HEK293 (cell line): ENCODE data around the gene SLC2A4RG.

ENCODE experiments used
- CTCF ChIP-seq: fragments of 450-650 bp; formaldehyde crosslinking; IDR thresholded peaks from 2 replicates; pipeline ENCODE4 v1.5.1; 2016; ENCODE audit warnings: missing biosample characterization, missing genetic modification characterization
- HOXD13 ChIP-seq: sonication (generic); formaldehyde crosslinking; IDR thresholded peaks from 2 replicates; pipeline ENCODE4 v1.8.0; 2022; ENCODE audit warnings: missing genetic modification reagents, borderline replicate concordance
- KLF16 ChIP-seq: fragments of 450-650 bp; formaldehyde crosslinking; IDR thresholded peaks from 2 replicates; pipeline ENCODE4 v1.5.1; 2017; ENCODE audit warnings: missing biosample characterization, missing genetic modification characterization
- MEIS1 ChIP-seq: sonication (generic); formaldehyde crosslinking; IDR thresholded peaks from 2 replicates; pipeline ENCODE4 v1.8.1; 2022; ENCODE audit warnings: missing genetic modification reagents, mild to moderate bottlenecking, borderline replicate concordance
- MYNN ChIP-seq: fragments of 450-650 bp; formaldehyde crosslinking; IDR thresholded peaks from 2 replicates; pipeline ENCODE4 v1.5.1; 2016; ENCODE audit warnings: missing biosample characterization, missing genetic modification characterization, borderline replicate concordance
- PBX3 ChIP-seq: sonication (generic); formaldehyde crosslinking; IDR thresholded peaks from 2 replicates; pipeline ENCODE4 v1.8.1; 2022; ENCODE audit warnings: mild to moderate bottlenecking, moderate library complexity, missing genetic modification reagents
- SP2 ChIP-seq: fragments of 450-650 bp; formaldehyde crosslinking; IDR thresholded peaks from 2 replicates; pipeline ENCODE4 v1.5.1; 2016; ENCODE audit warnings: missing biosample characterization, missing genetic modification characterization
- ZNF148 ChIP-seq: fragments of 450-650 bp; formaldehyde crosslinking; IDR thresholded peaks from 2 replicates; pipeline ENCODE4 v1.5.0; 2017; ENCODE audit warnings: missing biosample characterization, missing genetic modification characterization, borderline replicate concordance
- ZNF274 ChIP-seq, 2 experiments: fragments of 200-500 bp in 1 of 2; fragments of 450-650 bp in 1 of 2; sonication (Bioruptor generic) in 1 of 2; formaldehyde crosslinking in 1 of 2; IDR thresholded peaks; 2 replicates each; pipeline versions ENCODE4 v1.5.1 to v1.6.1; 2014 to 2016; ENCODE audit warnings: borderline replicate concordance in 1 of 2, inconsistent platforms in 1 of 2, low read length in 1 of 2, missing biosample characterization in 1 of 2, missing genetic modification characterization in 1 of 2
- ZNF449 ChIP-seq: fragments of 450-650 bp; formaldehyde crosslinking; IDR thresholded peaks from 2 replicates; pipeline ENCODE4 v1.5.1; 2017; ENCODE audit warnings: missing biosample characterization, mild to moderate bottlenecking, missing genetic modification characterization, moderate library complexity
- ZNF473 ChIP-seq: fragments of 450-650 bp; formaldehyde crosslinking; IDR thresholded peaks from 2 replicates; pipeline ENCODE4 v1.5.1; 2017; ENCODE audit warnings: missing biosample characterization, missing genetic modification characterization

- no peak for TF ChIP-seq PBX3 (CRISPR knock-in tag)
- no peak for TF ChIP-seq ZNF473 (tag by site-specific recombination)
- no peak for TF ChIP-seq MYNN (tag by site-specific recombination)
- TF ChIP-seq CTCF (tag by site-specific recombination): peak; percentile 79
- peak; percentile 38; the same call in 1 of the 2 replicates for TF ChIP-seq KLF16 (tag by site-specific recombination)
- TF ChIP-seq SP2 (tag by site-specific recombination): no peak; the same call in none of the 2 replicates
- TF ChIP-seq ZNF274 (IDR thresholded peaks at IDR 0.05; ENCODE audit: low read length): no peak
- TF ChIP-seq ZNF274 (tag by site-specific recombination; IDR thresholded peaks at IDR 0.05; ENCODE audit: borderline replicate concordance): no peak
- no peak for TF ChIP-seq ZNF148
- TF ChIP-seq MEIS1 (CRISPR knock-in tag): no peak
- no peak for TF ChIP-seq HOXD13
- TF ChIP-seq ZNF449 (tag by site-specific recombination): no peak
These were observed 32.6 kb upstream of the SLC2A4RG start for GRCh38 chr20:63706852-63707557.
